Measurements from ENCODE around the gene ROR1. TPM values are rescaled to one million over a fixed set of nuclear protein-coding genes. Genes with fewer than 3 reads are reported as not detected.

Gene ROR1
- total and polyA plus RNA-seq, 2 donors (not counting 1 experiment from before 2014, with no cell fraction given), result 0.46 to 16.0 TPM

- Histone ChIP-seq H3K9me3 (ENCODE audit: control extremely low read depth in 1 of 3, control insufficient read depth in 2 of 3, insufficient read depth in 1 of 3, low read length in 2 of 3) (no peaks in the 10 kb centered on the region), H3K27ac (ENCODE audit: low read length in 2 of 2) (no peak overlapping the region), H3K4me3 (ENCODE audit: control extremely low read depth in 1 of 5, extremely low read depth in 1 of 5, insufficient read depth in 1 of 5, low read depth in 2 of 5, low read length in 4 of 5) (no peak overlapping the region), H3K79me2 (ENCODE audit: control insufficient read depth, insufficient read depth, low read length) (no peaks in the 10 kb centered on the region), H3K36me3 (replicated peaks in 1 of 2; ENCODE audit: control extremely low read depth in 1 of 2, control insufficient read depth in 1 of 2, extremely low read depth in 1 of 2, insufficient read depth in 2 of 2, low read length in 1 of 2) (no peaks in the 10 kb centered on the region), H3K9ac (ENCODE audit: low read length) (no peak overlapping the region), H3K4me1 (ENCODE audit: control insufficient read depth in 2 of 2, insufficient read depth in 2 of 2, low read length in 2 of 2) (no peaks in the 10 kb centered on the region), H2AFZ (ENCODE audit: insufficient read depth, low read depth, low read length, poor library complexity, severe bottlenecking) (no peak overlapping the region), H3K27me3 (replicated peaks in 1 of 4; ENCODE audit: control extremely low read depth in 1 of 4, control insufficient read depth in 3 of 4, insufficient read depth in 4 of 4, low read length in 3 of 4) (no peaks in the 10 kb centered on the region), H3K4me2 (replicated peaks; ENCODE audit: low read depth, low read length, poor library complexity, severe bottlenecking) (no peak overlapping the region), H4K20me1 (ENCODE audit: control insufficient read depth, insufficient read depth, low read length, poor library complexity, severe bottlenecking) (no peaks in the 10 kb centered on the region)
- CTCF ChIA-PET, result no interaction called here
- POLR2A ChIA-PET, result no interaction called here
- intact Hi-C loops (cut with micrococcal nuclease), result no loop called here
- H3K27ac Mint-ChIP-seq, result no peak overlapping the region
- TF ChIP-seq, protein P1, sequence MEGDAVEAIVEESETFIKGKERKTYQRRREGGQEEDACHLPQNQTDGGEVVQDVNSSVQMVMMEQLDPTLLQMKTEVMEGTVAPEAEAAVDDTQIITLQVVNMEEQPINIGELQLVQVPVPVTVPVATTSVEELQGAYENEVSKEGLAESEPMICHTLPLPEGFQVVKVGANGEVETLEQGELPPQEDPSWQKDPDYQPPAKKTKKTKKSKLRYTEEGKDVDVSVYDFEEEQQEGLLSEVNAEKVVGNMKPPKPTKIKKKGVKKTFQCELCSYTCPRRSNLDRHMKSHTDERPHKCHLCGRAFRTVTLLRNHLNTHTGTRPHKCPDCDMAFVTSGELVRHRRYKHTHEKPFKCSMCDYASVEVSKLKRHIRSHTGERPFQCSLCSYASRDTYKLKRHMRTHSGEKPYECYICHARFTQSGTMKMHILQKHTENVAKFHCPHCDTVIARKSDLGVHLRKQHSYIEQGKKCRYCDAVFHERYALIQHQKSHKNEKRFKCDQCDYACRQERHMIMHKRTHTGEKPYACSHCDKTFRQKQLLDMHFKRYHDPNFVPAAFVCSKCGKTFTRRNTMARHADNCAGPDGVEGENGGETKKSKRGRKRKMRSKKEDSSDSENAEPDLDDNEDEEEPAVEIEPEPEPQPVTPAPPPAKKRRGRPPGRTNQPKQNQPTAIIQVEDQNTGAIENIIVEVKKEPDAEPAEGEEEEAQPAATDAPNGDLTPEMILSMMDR (IDR thresholded peaks at IDR 0.05), result no peak
- TF ChIP-seq EZH2 (IDR thresholded peaks at IDR 0.05; ENCODE audit: borderline replicate concordance, insufficient read depth, low read depth, low read length, poor library complexity, severe bottlenecking), result no peak
- WGBS (ENCODE audit: insufficient coverage), result 83% methylated on average over 1 of the region's 1 CpG
- no peaks in the 10 kb centered on the region for H3K9me3 Mint-ChIP-seq (ENCODE audit: insufficient read depth)
- H3K4me3 Mint-ChIP-seq, result no peak overlapping the region
- no peak for ATAC-seq (ENCODE audit: low read depth)
- peaks cover 6% of the 10 kb centered on the region for H3K27me3 Mint-ChIP-seq
- H3K4me1 Mint-ChIP-seq, result no peaks in the 10 kb centered on the region
- DNase-seq, result no peak
These were observed 381.5 kb downstream of the ROR1 start for GRCh38 chr1:64155278-64155677.

DNA sequence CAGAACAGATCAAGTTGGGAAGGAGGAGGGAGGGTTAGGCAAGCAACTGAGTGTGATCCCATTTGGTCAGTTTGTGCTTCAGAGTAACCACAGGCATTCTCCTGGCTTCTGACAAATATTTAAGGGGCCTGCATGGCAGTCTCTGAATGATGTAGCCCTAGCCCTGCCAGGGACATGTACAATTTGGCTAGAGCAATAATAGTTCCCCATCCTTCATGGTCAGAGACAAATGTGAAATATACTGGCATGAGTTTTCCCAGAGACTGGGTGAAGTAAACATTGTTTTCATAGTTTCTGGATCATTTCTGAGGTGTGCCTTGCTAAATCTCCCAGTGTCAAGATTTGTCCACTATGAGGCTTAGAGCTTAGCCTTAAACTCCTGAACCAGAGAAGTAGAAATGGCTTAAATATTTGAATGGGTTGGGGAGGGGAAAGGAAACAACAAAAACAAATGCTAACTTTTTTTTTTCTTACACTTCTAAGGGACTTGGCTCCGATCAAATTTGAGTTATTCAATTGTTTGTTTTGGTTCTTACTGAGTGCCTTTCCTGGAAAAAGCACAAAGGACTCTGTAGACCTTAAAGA lies 387.6 kb downstream of the ROR1 start:
- TF ChIP-seq, protein P1 (IDR thresholded peaks at IDR 0.05), result no peak
- no peak for TF ChIP-seq EZH2 (IDR thresholded peaks at IDR 0.05; ENCODE audit: borderline replicate concordance, insufficient read depth, low read depth, low read length, poor library complexity, severe bottlenecking)
- Mint-ChIP-seq H3K27ac (no peak overlapping the region), H3K27me3 (peaks cover 3% of the 10 kb centered on the region), H3K9me3 (ENCODE audit: insufficient read depth) (no peaks in the 10 kb centered on the region), H3K4me3 (no peak overlapping the region), H3K4me1 (no peaks in the 10 kb centered on the region)
- ChIA-PET CTCF (no interaction called here), POLR2A (no interaction called here)
- DNase-seq, result no peak
- Histone ChIP-seq H3K4me3 (ENCODE audit: control extremely low read depth in 1 of 5, extremely low read depth in 1 of 5, insufficient read depth in 1 of 5, low read depth in 2 of 5, low read length in 4 of 5) (no peak overlapping the region), H3K79me2 (ENCODE audit: control insufficient read depth, insufficient read depth, low read length) (no peaks in the 10 kb centered on the region), H3K36me3 (replicated peaks in 1 of 2; ENCODE audit: control extremely low read depth in 1 of 2, control insufficient read depth in 1 of 2, extremely low read depth in 1 of 2, insufficient read depth in 2 of 2, low read length in 1 of 2) (no peaks in the 10 kb centered on the region), H4K20me1 (ENCODE audit: control insufficient read depth, insufficient read depth, low read length, poor library complexity, severe bottlenecking) (no peaks in the 10 kb centered on the region), H3K9me3 (ENCODE audit: control extremely low read depth in 1 of 3, control insufficient read depth in 2 of 3, insufficient read depth in 1 of 3, low read length in 2 of 3) (no peaks in the 10 kb centered on the region), H3K9ac (ENCODE audit: low read length) (no peak overlapping the region), H3K4me1 (ENCODE audit: control insufficient read depth in 2 of 2, insufficient read depth in 2 of 2, low read length in 2 of 2) (no peaks in the 10 kb centered on the region), H2AFZ (ENCODE audit: insufficient read depth, low read depth, low read length, poor library complexity, severe bottlenecking) (no peak overlapping the region), H3K4me2 (replicated peaks; ENCODE audit: low read depth, low read length, poor library complexity, severe bottlenecking) (no peak overlapping the region), H3K27ac (ENCODE audit: low read length in 2 of 2) (no peak overlapping the region), H3K27me3 (replicated peaks in 1 of 4; ENCODE audit: control extremely low read depth in 1 of 4, control insufficient read depth in 3 of 4, insufficient read depth in 4 of 4, low read length in 3 of 4) (no peaks in the 10 kb centered on the region)
- intact Hi-C loops (cut with micrococcal nuclease), result no loop called here
- WGBS (ENCODE audit: insufficient coverage), result no CpG with 5 or more reads among the region's 1 CpG
- ATAC-seq (ENCODE audit: low read depth), result no peak
